Stimulated activated CD8-positive, alpha-beta memory T cell treated with anti-CD3 and anti-CD28 coated beads, Interleukin-15, amount 100 ng/mL, for 24 hours (primary cell): ENCODE results near the gene ASB7.
A peak's percentile ranks its signal among the peaks of the same experiment; 100 is the strongest.
"Not testable (repeated sequence)": the region's sequence is repeated elsewhere in the genome, so short reads cannot be mapped to it uniquely, and the experiment has no call there.

ENCODE experiments used
- DNase-seq: peaks from one replicate; pipeline ENCODE4 v3.0.0-alpha.2; 2020; ENCODE audit warnings: low read depth

ASB7 gene

GRCh38 chr15:100602064-100602822, at the start of gene ASB7, which contains the start of gene LINS1:
TSS of gene ASB7 (plus strand) at chr15:100602589. CDS start at chr15:100612217, 9,628 bp downstream.
TSS of gene LINS1 (minus strand) at chr15:100602184. CDS start at chr15:100580842, 21,342 bp downstream.
- DNase-seq: peak; percentile 95

- no peak for DNase-seq
These were observed 48.9 kb upstream of the ASB7 start for GRCh38 chr15:100553468-100553867.

GRCh38 chr15:100558771-100559254, 43.6 kb upstream of the ASB7 start:
- DNase-seq: no peak

- no peak for DNase-seq
These were observed 43.1 kb upstream of the ASB7 start for GRCh38 chr15:100559330-100559729.

- no peak for DNase-seq
These were observed 42.1 kb upstream of the ASB7 start for GRCh38 chr15:100560323-100560722.

GRCh38 chr15:100565591-100565990, 36.8 kb upstream of the ASB7 start:
- DNase-seq: no peak

GRCh38 chr15:100566850-100567628, 35.4 kb upstream of the ASB7 start:
- no peak for DNase-seq

- DNase-seq: no peak
These were observed 33.0 kb upstream of the ASB7 start for GRCh38 chr15:100569391-100569790.

GRCh38 chr15:100570275-100570674, 32.1 kb upstream of the ASB7 start:
- DNase-seq: no peak

- DNase-seq: no peak
These were observed 31.6 kb upstream of the ASB7 start for GRCh38 chr15:100570735-100571313.

- no peak for DNase-seq
These were observed 30.7 kb upstream of the ASB7 start for GRCh38 chr15:100571592-100572167.

- DNase-seq: no peak
These were observed 29.9 kb upstream of the ASB7 start for GRCh38 chr15:100572362-100572983.

- DNase-seq: no peak
These were observed 28.9 kb upstream of the ASB7 start for GRCh38 chr15:100573526-100573925.

GRCh38 chr15:100580414-100580813, 22.0 kb upstream of the ASB7 start:
- DNase-seq: no peak

GRCh38 chr15:100588638-100589242, 13.6 kb upstream of the ASB7 start:
- no peak for DNase-seq

GRCh38 chr15:100591163-100591562, 11.2 kb upstream of the ASB7 start:
- not testable (repeated sequence) for DNase-seq

GRCh38 chr15:100591835-100592234, 10.6 kb upstream of the ASB7 start:
- no peak for DNase-seq

- no peak for DNase-seq
These were observed 9.5 kb upstream of the ASB7 start for GRCh38 chr15:100592898-100593297.

- DNase-seq: no peak
These were observed 9.0 kb upstream of the ASB7 start for GRCh38 chr15:100593431-100593830.

GRCh38 chr15:100595964-100596363, 6.4 kb upstream of the ASB7 start:
- DNase-seq: no peak

- peak; percentile 78 for DNase-seq
These were observed 5.6 kb upstream of the ASB7 start for GRCh38 chr15:100596792-100597191.
